Forelimb muscle (tissue), 1 donor: ENCODE measurements around the gene FAM3D. TPM values are rescaled to one million over a fixed set of nuclear protein-coding genes. Genes with fewer than 3 reads are reported as not detected.
"Not testable (repeated sequence)": the region's sequence is repeated elsewhere in the genome, so short reads cannot be mapped to it uniquely, and the experiment has no call there.

ENCODE experiments used
- DNase-seq: peaks from one replicate; pipeline ENCODE4 v3.0.0-alpha.2; 2013; ENCODE audit warnings: low read depth
- polyA plus RNA-seq: library from polyadenylated mRNA; unstranded; fragments of 120-200 nt; gene quantifications from one replicate; pipeline ENCODE4 v1.2.1, GENCODE V29; 2013; ENCODE audit not compliant: insufficient read length

Gene FAM3D
- polyA plus RNA-seq, 1 donor = not detected

- no peak for DNase-seq
Observed at GRCh38 chr3:58683466-58683865, 16.9 kb upstream of the FAM3D start.

GRCh38 chr3:58683001-58683458 is 16.5 kb upstream of the FAM3D start:
- DNase-seq = no peak

GRCh38 chr3:58681863-58682262 is 15.3 kb upstream of the FAM3D start:
- DNase-seq = no peak

GRCh38 chr3:58680879-58681525 is 14.4 kb upstream of the FAM3D start:
- DNase-seq = no peak

- no peak for DNase-seq
Observed at GRCh38 chr3:58679974-58680666, 13.5 kb upstream of the FAM3D start.

- DNase-seq = no peak
Observed at GRCh38 chr3:58679446-58679845, 12.9 kb upstream of the FAM3D start.

- not testable (repeated sequence) for DNase-seq
Observed at GRCh38 chr3:58678177-58678970, 11.8 kb upstream of the FAM3D start.

- no peak for DNase-seq
Observed at GRCh38 chr3:58672880-58673279, 6.3 kb upstream of the FAM3D start.

GRCh38 chr3:58672451-58672850 is 5.9 kb upstream of the FAM3D start:
- DNase-seq = no peak

GRCh38 chr3:58670506-58671135 is 4.0 kb upstream of the FAM3D start:
- no peak for DNase-seq

- DNase-seq = no peak
Observed at GRCh38 chr3:58668247-58668646, 1.7 kb upstream of the FAM3D start.

GRCh38 chr3:58667704-58668103 is 1.1 kb upstream of the FAM3D start:
- no peak for DNase-seq

- DNase-seq = no peak
Observed at GRCh38 chr3:58667229-58667628, 655 bp upstream of the FAM3D start.

GRCh38 chr3:58665405-58665804 is 1.2 kb downstream of the FAM3D start:
- no peak for DNase-seq

GRCh38 chr3:58664611-58665010 is 2.0 kb downstream of the FAM3D start:
- DNase-seq = no peak

GRCh38 chr3:58661836-58662420 is 4.6 kb downstream of the FAM3D start:
- DNase-seq = no peak

GRCh38 chr3:58660998-58661397 is 5.6 kb downstream of the FAM3D start:
- DNase-seq = no peak

GRCh38 chr3:58659051-58659675 is 7.4 kb downstream of the FAM3D start:
- DNase-seq = no peak

- DNase-seq = no peak
Observed at GRCh38 chr3:58658508-58658907, 8.1 kb downstream of the FAM3D start.

GRCh38 chr3:58657571-58658141 is 8.9 kb downstream of the FAM3D start:
- DNase-seq = no peak

- DNase-seq = no peak
Observed at GRCh38 chr3:58657036-58657520, 9.5 kb downstream of the FAM3D start.
